Activated T-cell treated with anti-CD3 and anti-CD28 coated beads, Interleukin-2, amount 50 U/mL, for 1 hour (primary cell): ENCODE results near the gene ELMO1.
A peak's percentile ranks its signal among the peaks of the same experiment; 100 is the strongest.

ENCODE experiments used
- DNase-seq: peaks from one replicate; pipeline ENCODE4 v3.0.0-alpha.2; 2020

Gene ELMO1

DNA sequence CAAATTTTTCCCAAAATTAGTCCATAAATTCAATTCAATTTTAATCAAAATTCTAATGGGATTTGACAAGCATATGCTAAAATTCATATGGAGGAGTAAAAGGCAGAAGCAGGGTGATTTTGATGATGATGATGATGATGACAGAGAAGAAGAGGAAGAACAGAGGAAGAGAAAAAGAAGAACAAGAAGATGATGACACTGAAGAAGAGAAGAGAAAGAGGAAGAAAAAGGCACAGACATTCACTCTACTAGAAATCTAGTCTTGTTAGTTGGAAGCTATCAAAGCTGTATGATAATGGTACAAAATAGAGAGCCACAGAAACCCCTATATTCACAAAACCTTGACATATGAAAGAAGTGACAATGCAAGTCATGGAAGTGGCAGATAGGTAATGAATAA is 157.9 kb downstream of the ELMO1 start:
- DNase-seq, result no peak

DNA sequence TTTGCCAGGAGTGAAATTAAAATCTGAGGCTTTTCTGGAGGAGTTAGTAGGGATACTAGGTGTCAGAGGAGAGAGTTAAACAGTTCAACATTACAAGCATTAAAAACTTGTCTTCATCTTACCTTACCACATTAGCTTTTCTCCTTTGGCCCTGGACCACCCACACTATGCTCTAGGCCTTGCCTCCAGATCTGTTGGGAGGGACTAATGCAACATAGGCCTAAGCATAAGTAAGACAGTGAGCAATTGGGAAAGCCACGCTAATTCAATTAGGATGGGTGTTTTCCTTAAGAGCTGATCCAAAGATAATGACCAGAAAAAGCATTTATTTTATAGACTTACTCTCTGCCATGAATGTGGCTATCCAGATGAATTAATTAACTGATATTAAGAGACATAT is 158.9 kb downstream of the ELMO1 start:
- DNase-seq, result no peak

DNA sequence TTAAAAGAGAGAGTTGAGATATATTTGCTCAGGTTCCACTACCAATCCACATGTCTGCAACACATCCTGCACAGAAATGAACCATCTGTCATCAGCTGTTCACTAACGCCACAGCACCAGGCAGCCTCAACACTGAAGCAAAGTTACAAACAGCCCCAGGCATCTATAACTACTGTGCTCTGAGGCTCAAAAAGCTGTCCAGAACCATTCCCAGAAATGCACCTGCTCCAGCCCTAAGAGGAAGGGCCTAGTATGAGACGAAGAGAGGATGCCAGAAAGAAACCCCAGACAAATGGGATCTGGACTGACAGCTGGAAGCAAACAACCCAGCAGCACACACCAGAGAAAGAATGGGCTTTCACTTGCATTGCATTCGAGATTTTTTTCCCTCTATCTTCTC is 159.3 kb downstream of the ELMO1 start:
- no peak for DNase-seq

DNA sequence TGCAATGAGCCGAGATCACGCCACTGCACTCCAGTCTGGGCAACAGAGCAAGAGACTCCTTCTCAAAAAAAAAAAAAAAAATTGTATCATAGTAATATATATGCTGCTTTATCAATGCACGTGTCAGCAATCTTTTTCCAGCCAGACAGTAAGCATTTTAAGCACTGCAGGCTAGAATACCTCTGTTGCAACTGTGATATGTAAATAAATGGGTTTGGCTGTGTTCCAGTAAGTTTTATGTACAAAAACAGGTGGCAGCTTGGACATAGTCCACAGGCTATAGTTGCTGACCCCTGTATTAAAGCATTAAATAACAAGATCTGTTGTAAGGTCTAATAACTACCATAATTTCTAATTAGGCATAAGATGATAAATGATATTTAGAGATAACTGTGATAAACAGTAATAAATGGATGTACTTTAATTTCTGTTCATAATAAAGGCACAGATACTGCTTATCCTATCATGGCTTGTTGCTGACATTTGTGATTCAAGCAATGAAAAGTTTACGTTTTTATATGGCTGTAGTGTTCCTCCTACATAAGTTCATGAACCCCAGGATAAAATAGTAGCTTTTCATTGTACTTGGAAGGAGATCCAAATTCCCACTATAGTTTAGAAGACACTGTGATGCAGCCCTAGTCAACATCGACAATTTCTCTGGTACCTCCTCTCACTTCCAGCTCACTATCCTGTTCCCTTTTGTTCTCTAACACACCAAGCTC is 161.4 kb downstream of the ELMO1 start:
- DNase-seq, result no peak

DNA sequence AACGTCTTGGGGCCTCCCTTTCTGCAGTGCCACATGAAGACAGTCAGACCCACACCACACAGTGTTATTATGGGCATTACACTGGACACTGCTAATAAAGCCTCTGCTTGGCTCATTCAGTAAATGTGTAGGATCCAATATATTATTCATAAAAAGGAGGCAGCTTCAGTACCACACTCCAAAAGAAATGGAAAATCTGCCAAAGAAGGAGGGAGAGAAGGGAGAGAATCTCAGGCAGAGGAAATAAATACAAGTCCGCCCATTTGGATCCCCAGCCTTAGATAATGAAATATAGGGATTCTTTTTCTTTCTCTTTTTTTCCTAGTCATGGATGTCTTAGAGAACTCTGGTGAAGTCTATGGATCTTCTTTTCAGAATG is 162.2 kb downstream of the ELMO1 start:
- no peak for DNase-seq

DNA sequence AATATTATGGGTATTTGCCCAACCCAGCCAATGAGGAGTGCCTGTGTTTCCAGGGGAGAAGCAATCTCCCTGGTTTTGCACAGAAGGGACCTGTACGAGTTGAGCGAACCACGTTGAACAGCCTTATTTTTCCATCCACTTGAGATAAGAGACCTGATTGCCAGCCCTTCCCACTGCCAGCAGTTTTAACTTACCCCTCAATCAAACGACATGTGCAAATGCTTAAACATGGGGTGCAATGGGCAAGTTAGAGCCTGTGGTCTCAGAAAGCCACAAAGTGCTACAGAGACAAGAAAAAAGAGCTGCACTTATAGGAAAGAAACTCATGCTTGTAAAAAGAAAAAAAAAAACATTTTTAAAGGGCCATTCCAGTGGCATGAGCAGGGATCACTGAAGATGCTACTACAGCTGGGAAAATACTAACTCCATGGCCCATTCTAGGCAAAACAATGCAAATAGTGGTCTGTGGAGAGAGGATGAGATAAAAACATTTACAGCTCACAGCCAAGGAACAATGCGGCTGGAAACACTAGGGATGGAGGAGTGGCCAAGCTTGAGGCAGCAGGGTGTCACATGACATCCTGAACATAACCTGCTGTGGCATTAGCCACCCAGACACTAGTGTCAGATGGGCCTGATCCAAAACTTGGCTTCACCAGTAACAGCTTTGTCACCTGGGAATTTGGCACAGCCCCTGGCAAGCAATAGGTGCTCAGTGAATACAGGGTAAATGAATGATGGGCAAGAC is 162.8 kb downstream of the ELMO1 start:
- no peak for DNase-seq

DNA sequence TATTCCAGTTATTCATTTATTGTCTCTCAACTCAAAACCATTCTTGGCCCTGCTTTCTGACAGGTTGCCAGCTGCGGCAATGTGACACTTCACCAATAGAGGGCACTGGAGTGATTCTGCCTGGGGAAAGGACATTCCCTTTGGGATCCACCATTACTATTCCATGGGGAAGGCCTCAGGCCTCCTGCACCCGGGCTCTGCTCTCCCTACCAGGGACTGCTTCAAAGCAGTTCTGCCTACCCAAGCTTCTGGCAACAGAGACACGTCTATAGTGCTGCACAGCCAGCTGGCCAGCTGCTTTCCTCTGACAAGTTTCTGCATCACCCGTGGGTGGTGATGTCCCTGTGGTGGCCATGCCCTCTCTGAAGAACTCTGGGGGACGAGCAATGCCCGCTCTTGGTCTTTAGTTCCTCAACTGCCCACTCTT is 163.8 kb downstream of the ELMO1 start:
- peak; percentile 59 for DNase-seq

DNA sequence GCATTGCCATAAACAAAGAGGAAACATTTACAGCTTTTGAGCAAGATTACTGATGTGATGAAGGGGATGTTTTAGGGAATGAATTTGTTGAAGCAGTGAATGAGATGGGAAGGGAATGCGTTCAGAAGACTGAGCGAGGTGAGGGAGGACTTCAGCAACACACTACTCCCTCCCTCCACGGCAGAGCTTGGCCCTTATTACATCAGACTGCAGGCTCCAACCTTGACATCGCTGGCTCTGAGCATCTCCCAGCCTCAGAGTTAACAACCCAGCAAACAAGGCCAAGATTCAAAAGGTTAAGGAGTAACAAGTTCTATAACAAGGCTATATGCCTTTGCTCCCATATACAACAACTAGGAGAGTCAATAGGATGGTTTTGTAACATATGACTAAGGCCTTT is 164.4 kb downstream of the ELMO1 start:
- no peak for DNase-seq

DNA sequence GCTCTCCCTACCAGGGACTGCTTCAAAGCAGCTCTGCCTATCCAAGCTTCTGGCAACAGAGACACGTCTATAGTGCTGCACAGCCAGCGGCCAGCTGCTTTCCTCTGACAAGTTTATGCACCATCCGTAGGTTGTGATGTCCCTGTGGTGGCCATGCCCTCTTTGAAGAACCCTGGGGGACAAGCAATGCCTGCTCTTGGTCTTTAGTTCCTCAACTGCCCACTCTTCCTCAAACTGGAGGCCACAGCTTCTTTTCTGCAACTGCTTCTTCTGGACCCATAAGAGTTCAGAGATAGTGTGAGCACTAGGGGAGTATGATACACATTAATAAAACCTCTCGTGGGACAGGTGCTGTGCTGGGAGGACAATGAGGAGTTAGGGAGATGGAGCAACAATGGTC is 164.9 kb downstream of the ELMO1 start:
- no peak for DNase-seq

DNA sequence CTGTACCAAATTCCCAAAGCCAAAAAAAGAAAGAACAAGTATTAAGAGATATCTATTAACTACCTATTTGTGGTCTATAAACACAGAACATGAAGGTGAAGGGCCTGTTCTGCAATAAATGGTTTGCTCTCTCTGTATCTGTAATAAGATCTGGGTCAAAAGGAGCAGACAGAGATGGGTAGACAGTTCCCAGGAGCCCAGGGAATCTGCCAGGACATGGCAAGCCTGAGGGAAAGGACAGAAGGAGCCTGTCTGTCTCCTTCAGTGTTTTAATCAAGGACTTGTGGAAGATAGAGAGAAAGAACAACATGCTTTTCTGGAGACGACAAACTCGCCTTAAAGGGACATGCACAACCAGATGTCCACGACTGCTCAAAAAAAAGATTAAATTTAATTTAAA is 165.7 kb downstream of the ELMO1 start:
- DNase-seq, result no peak

DNA sequence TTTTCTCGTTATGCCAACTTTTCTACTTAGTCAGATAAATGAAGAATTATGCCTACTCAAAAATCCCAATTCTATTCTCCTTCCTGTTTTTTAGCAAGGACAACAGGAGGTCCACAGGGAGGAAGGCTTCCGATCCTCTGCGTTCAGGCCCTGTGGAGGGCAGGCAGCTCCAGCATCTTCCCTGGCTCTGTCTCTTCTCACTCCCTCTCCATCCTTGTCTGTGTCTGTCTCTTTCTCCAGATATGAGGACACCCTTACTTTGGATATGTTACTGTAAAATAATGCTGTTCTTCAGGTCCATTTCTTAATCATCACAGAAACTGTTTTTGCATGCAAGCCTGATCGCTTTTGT is 166.6 kb downstream of the ELMO1 start:
- no peak for DNase-seq

DNA sequence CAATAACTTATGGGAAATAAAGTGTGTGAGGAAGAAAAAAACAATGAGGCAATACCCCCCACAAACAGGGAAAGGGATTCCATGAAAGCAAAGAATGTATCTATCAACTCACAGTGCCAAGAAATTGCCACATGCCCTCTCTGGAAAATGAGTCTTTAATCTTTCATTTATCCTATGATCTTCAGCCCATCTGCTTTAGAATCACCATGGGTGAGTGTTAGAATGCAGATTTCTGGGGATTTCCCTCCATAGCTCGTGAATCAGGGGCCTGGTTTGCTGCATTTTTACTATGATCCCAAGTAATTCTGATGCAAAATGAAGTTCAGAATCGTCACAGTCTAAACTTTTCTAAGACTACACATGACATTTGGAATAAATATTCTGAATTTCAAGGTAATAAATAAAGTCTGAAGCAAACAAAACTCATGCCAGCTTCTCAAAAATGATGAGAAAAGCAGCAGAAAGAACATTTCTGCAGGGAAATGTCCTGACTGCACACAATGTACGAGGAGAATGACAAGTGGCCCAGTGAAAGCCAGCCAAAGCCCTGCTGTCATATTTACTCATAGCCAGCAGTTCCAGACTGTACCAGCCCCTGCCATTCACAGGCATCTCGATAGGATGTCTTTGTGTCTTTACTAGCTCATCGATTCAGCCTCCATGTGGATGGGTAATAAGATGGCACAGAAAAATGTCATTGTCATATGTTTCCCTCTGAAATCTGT is 167.1 kb downstream of the ELMO1 start:
- no peak for DNase-seq

DNA sequence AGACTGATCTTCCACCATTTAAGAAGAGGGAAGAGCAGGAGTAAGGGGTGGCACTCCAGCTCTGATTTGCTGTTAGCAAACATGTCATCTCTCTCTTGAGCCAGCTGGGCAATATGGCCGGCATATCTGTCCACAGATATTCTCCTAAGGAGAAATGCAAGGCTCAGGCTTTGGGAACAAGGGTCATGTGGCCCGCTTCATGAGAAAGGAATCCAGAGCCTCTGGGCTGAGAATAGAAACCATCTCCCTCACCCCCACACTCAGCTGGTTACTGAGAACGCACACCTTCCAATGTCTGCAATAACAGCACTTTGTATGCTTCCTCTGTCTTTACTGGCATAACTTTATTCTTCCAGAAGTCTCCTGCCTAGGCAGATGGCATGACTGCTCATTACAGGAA is 171.2 kb downstream of the ELMO1 start:
- no peak for DNase-seq

DNA sequence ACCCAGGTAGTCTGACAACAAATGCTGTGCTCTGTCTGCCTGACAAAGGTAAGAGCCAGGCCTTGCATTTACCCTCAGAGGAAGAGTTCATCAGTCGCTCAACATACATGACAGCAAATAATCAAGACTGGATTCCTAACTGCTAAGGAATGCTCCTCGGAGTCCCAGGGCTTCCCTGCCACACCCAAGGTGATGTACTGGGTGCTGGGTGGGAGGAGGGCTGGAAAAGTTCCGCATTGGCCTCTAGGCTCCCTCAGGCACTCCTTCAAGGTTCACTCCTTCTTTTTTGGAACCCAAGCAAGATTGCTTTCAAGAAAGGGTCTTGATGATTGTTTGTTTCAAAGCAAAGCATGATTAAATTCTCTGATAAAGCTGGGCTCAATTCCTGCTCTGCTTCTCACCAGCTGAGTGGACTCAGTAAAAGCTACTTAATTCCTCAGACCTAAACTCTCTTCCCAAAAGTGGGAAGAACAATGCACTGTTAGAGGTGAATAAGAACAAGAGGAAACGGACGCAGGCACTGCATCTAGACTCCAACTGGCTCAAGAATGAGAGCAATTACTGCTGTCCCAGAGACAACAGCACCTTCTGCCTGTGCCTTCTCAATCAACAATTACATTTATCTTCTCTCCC is 173.5 kb downstream of the ELMO1 start:
- DNase-seq, result no peak

DNA sequence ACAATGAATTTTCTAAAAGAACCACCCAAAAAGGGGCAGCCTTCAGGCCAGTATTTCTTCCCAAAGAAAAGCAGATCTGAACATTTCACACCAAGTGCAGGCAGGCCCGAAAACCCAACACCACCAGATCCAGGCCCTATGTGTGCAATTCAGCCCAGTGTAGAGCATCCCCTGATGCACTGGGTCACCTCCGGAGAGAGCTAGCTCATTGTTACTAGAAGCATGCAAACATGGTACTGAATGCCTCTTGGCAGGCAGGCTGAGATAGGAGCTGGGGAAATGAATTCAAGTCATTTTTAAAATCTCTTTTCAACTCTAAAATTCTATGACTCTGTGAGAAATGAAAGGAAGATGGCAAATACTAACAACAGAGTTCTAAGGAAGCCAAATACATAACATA is 174.8 kb downstream of the ELMO1 start:
- no peak for DNase-seq

DNA sequence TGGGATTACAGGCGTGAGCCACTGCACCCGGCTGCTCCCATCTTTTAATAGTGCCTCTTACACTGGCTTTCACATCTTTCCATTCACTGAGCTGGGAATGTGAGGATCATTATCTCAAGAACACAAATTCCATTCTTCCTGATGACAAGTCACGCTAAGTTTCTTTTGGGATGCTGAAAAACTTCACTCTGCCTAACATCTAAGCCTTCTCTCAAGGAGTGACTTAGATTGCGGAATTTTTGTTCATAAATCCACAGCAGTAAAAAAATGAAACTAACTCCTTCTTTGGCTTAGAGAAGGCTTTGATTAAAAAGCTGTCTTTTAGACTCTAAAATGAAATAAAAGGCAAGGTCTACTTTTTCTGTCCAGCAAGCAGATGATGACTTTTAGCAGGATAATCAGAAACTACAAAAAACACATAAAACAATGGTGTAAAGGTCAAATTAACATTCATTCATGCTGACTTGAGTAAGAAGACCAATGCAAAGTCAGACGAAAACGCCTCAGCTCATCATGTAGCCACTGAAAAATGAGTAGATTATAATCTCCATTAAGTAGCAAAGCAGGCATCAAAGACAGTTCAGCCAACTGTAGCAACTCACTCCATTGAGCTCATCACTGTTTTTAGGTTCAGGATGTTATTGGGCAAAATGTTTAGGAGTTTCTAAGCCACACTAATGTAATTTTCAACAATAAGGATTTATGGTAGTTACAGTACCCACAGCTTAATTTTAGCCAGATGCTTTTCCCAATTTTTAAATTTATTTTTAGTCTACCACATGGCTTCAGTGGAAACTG is 178.8 kb downstream of the ELMO1 start:
- no peak for DNase-seq

DNA sequence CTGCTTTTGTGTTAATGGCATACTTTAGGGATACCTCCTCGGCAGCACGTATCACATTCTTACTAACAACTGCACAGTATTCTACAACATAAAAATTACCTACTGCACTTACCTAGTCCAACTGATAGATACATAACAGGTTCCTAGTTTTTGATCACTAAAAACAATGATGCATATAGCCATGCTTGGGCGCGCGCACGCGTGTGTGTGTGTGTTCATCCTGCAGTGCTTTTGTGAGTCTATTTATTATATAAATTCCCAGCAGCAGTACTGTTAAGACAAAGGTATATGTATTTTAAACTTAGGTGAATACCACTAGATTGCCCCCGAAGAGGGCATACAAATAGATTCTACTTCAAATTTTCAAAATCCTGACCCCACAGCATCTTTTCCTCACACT is 181.4 kb downstream of the ELMO1 start:
- no peak for DNase-seq

DNA sequence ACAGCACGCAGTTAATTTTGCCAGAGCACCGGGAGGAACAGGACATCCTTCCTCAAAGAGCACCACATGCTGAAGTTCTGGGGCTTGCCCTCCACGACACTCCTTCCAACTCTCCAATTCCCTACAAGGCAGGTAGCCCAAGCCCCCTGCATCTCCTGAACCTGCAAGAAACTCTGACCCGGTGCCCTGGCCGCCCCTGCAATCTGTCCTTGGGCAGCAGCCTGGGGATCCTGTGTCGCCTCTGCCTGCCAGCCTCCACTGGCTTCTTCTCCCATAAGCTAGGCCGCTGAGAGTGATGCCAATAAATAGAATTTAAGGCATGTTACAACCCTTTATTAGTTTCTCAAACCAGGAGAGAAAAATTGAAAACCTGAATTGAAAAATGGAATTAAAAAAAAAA is 182.8 kb downstream of the ELMO1 start:
- DNase-seq, result no peak

DNA sequence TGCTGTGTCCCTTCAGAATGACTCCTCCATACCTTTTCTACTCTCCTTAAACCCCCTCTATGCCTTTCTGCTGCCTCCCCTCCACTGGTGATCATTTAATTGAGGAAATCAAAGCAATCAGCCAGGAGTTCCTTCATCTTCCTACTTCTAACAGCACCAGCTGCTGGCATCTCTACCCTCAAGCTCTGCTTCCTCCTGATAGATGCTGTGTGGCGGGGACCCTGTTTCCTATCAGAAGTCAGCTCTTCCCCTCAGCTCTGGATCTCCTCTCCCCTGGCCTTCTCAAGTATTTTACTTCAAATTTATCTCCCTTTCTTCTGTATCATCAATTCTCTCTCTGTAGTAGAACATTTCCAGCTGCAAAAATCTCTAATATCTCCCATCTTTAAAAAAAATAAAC is 183.7 kb downstream of the ELMO1 start:
- no peak for DNase-seq

DNA sequence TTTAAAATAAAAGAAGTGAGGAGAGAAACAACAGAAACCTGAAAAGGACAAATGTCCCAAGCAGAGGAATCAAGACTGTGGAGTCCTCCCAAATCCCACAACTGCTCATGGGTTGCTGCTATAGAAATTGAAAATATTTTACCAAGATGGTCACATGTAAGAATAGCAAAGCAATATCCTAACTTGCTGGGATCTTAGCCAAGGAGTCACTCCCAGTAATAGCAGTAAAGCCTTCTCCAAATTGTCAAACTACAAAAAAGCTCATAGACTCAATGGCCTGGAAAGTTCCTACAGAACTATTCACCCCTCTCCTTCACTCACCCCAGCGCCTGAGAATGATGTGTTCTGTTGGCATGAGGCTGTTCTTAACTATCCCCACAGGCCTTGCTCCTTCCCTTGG is 186.5 kb downstream of the ELMO1 start:
- DNase-seq, result no peak

DNA sequence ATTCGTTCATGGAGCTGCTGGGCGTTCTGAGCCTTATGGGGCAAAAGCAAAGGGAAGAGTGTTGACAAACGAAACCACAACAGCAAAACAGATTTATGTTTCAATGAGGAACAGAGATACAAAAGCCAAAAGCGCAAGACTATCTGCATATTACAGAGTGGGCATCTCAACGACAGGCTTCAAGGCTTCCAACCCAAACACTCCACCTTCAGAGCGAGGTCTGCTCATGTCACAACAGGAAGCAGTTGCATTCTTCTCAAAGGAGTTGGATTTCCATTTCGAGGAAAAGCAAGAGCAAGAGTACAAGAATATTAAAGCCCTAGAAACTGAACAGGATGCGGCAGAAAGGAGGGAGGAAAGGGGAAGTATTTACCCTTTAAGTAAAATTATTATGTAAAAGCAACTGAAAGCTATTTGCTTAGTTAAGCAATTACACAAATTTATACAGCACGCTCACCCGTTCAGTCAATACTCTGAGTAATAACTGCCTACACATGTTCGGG is 189.3 kb downstream of the ELMO1 start:
- DNase-seq, result no peak

DNA sequence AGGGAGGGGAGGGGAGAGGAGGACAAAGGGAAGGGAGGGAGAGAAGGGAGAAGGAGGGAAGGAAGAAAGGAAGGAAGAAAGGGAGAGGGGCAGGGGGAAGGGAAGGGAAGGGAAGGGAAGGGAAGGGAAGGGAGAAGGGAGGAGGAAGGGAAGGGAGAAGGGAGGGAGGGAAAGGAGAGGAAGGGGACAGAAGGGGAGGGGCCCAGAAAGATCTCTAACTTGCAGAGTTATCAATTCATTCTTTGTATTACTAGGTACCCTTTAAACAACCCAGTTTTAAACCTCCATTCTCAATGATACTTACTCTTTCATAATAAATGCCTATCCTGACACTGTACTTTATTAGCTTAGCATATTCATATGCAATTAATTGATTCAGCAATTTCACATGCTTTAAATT is 192.0 kb downstream of the ELMO1 start:
- no peak for DNase-seq
